Measurements from ENCODE around the gene LGALS3BP. TPM values are rescaled to one million over a fixed set of nuclear protein-coding genes. Genes with fewer than 3 reads are reported as not detected.
A peak's percentile ranks its signal among the peaks of the same experiment; 100 is the strongest.

The LGALS3BP gene
- total and polyA plus RNA-seq, 2 of the 13 experiments (the other 11 are each of a cell fraction or from before 2014, with no cell fraction given) = 137 to 332 TPM

DNA sequence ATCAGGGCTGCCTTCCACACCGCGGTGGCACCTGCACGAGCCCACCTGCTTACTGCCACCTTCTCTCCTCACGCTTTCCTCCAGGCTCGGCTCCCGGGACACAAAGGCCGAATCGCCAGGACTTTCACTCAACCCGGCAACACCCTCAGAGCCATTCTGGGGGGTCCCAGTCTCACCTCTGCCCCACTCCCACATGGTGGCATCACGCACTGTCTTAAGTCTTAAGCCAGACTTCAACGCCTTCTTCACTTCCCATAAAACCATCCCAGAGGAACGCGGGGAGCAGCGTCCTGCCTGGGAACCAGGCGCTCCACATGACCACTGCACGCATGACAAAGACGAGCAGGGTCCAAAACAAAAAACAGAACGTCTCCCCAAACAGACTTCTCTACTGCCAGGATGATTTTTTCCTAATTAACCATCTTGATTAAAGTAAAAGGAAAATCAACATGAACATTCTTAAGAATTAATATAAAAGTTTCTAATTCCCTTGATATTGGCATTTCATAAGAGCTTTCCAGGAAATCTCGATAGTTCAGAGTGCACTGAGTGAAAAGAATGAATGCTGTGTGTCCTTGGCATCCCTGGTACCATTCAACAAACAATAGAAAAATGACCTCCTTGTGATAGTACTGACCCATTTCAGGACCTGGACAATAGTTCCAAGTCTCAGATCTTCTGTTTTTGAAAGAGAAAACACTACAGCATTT lies 27.2 kb upstream of the LGALS3BP start:
- FAIRE-seq = no peak
- Histone ChIP-seq H2AFZ (ENCODE audit: low read length) (no peak overlapping the region), H3K79me2 (ENCODE audit: insufficient read depth, low read length) (peaks cover 60% of the 10 kb centered on the region), H3K4me2 (ENCODE audit: low read depth, low read length) (0 out of 2 replicates have a peak overlapping the region, but pooled peaks have one; percentile 99), H3K9ac (ENCODE audit: insufficient read depth, low read depth, low read length) (no peak overlapping the region), H3K36me3 (replicated peaks in 1 of 2; ENCODE audit: control insufficient read depth in 1 of 2, insufficient read depth in 2 of 2, low read length in 2 of 2) (peaks cover 5 to 10% of the 10 kb centered on the region in 2 experiments; a peak in 3 of 5 replicates), H3K4me1 (ENCODE audit: insufficient read depth, low read length) (peaks cover 68% of the 10 kb centered on the region), H3K27ac (ENCODE audit: extremely low read length, insufficient read depth, low read length) (no peak overlapping the region), H3K27me3 (ENCODE audit: control insufficient read depth in 1 of 2, insufficient read depth in 2 of 2, low read length in 2 of 2) (no peaks in the 10 kb centered on the region; a peak in 1 of 5 replicates), H3K4me3 (replicated peaks in 1 of 3; ENCODE audit: insufficient read depth in 1 of 3, low read depth in 2 of 3, low read length in 3 of 3) (no peak overlapping the region), H3K9me3 (ENCODE audit: low read length) (no peaks in the 10 kb centered on the region), H4K20me1 (ENCODE audit: insufficient read depth, low read length) (no peaks in the 10 kb centered on the region)
- 95% methylated on average over 19 of the region's 19 CpGs for WGBS (ENCODE audit: low lambda C conversion rate)
- ChIA-PET POLR2A (interaction anchor here (1.3 to 2.0 kb wide), 2 partner anchors 27 kb away, joined by 4 to 9 read pairs; partner anchors contain the start of gene LGALS3BP), CTCF (ENCODE audit: low intra/inter-chr PET ratio, low total read pairs) (no interaction called here)
- no TSS peak for BruUV-seq (replicated peaks)
- ATAC-seq = no peak
- intact Hi-C loops (cut with micrococcal nuclease; ENCODE audit: unreplicated experiment) = no loop called here
- in situ Hi-C loops (cut with HindIII; ENCODE audit: extremely low pct_ligation_motif_present, low pct_unique_long_range_greater_than_20kb) = no loop called here
- TF ChIP-seq BCL6 (CRISPR knock-in tag; IDR thresholded peaks at IDR 0.05) = peak; percentile 83
- no peak for TF ChIP-seq SOX13 (IDR thresholded peaks at IDR 0.05)
- peak in 1 of 2 experiments; percentile 55; a peak in 2 of 4 replicates for TF ChIP-seq SOX13 (CRISPR knock-in tag; conservative IDR thresholded peaks at IDR 0.05 in 1 of 2, IDR thresholded peaks at IDR 0.05 in 1 of 2)
- TF ChIP-seq HNRNPUL1 (IDR thresholded peaks at IDR 0.05; ENCODE audit: low read depth, low read length) = no peak
- no peak for TF ChIP-seq REL (CRISPR knock-in tag; conservative IDR thresholded peaks at IDR 0.05)
- TF ChIP-seq, protein P1, sequence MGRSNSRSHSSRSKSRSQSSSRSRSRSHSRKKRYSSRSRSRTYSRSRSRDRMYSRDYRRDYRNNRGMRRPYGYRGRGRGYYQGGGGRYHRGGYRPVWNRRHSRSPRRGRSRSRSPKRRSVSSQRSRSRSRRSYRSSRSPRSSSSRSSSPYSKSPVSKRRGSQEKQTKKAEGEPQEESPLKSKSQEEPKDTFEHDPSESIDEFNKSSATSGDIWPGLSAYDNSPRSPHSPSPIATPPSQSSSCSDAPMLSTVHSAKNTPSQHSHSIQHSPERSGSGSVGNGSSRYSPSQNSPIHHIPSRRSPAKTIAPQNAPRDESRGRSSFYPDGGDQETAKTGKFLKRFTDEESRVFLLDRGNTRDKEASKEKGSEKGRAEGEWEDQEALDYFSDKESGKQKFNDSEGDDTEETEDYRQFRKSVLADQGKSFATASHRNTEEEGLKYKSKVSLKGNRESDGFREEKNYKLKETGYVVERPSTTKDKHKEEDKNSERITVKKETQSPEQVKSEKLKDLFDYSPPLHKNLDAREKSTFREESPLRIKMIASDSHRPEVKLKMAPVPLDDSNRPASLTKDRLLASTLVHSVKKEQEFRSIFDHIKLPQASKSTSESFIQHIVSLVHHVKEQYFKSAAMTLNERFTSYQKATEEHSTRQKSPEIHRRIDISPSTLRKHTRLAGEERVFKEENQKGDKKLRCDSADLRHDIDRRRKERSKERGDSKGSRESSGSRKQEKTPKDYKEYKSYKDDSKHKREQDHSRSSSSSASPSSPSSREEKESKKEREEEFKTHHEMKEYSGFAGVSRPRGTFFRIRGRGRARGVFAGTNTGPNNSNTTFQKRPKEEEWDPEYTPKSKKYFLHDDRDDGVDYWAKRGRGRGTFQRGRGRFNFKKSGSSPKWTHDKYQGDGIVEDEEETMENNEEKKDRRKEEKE (IDR thresholded peaks at IDR 0.05) = no peak
- no peak for DNase-seq (ENCODE audit: low spot score)

Data from HepG2 (cell line).